ENCODE results near the gene PTPRG. TPM values are rescaled to one million over a fixed set of nuclear protein-coding genes. Genes with fewer than 3 reads are reported as not detected.
A peak's percentile ranks its signal among the peaks of the same experiment; 100 is the strongest.

The PTPRG gene
- total and polyA plus RNA-seq, 2 experiments from 2014 or later: 24.4 to 131 TPM

- peaks cover 58% of the 10 kb centered on the region for H3K4me1 Mint-ChIP-seq
- peak overlapping the region; percentile 29; the same call in 1 of the 2 replicates for H3K27ac Mint-ChIP-seq
- no peak for ATAC-seq
- H3K9me3 Mint-ChIP-seq: no peaks in the 10 kb centered on the region
- H3K4me2 ChIP-seq: no peak overlapping the region
- H4K20me1 ChIP-seq (replicated peaks; ENCODE audit: insufficient read depth): peaks cover 69% of the 10 kb centered on the region
- H3K36me3 ChIP-seq (ENCODE audit: insufficient read depth): 0 out of 2 replicates have a peak, but pooled peaks cover 4% of the 10 kb centered on the region
- TF ChIP-seq EZH2 (IDR thresholded peaks at IDR 0.05; ENCODE audit: low read depth, unreplicated experiment) (no peak), EZH2phosphoT487 (IDR thresholded peaks at IDR 0.05; ENCODE audit: unreplicated experiment) (no peak)
- H3K36me3 Mint-ChIP-seq (ENCODE audit: low read depth): peaks cover 28% of the 10 kb centered on the region
- peaks cover 47% of the 10 kb centered on the region for H3K4me1 ChIP-seq (ENCODE audit: insufficient read depth)
- no peak for DNase-seq (ENCODE audit: low spot score)
- H3K27ac ChIP-seq (ENCODE audit: low read depth): 0 out of 2 replicates have a peak overlapping the region, but pooled peaks have one; percentile 30
- H3K4me3 ChIP-seq: no peak overlapping the region
- peaks cover 7% of the 10 kb centered on the region for H3K27me3 Mint-ChIP-seq (ENCODE audit: insufficient read depth, low read depth, poor library complexity)
- 0 out of 2 replicates have a peak, but pooled peaks cover 3% of the 10 kb centered on the region for H3F3A ChIP-seq (replicated peaks; ENCODE audit: low read depth)
- H3K9me2 ChIP-seq (ENCODE audit: insufficient read depth): no peaks in the 10 kb centered on the region
- H3K4me3 Mint-ChIP-seq: no peak overlapping the region
- H3K79me2 ChIP-seq (replicated peaks; ENCODE audit: insufficient read depth): peaks cover 100% of the 10 kb centered on the region
- no peak overlapping the region for H2AFZ ChIP-seq
- H3K27me3 ChIP-seq (ENCODE audit: insufficient read depth): no peaks in the 10 kb centered on the region
Measured at GRCh38 chr3:61591300-61591699, 29.9 kb downstream of the PTPRG start.

GRCh38 chr3:61593446-61594029 is 32.2 kb downstream of the PTPRG start:
- peak overlapping the region; percentile 13; the same call in 1 of the 2 replicates for H3K4me2 ChIP-seq
- peak overlapping the region; percentile 9; the same call in 1 of the 2 replicates for H3K27ac ChIP-seq (ENCODE audit: low read depth)
- H3K36me3 Mint-ChIP-seq (ENCODE audit: low read depth): peaks cover 18% of the 10 kb centered on the region
- DNase-seq (ENCODE audit: low spot score) (no peak), ATAC-seq (no peak)
- H3K4me3 Mint-ChIP-seq: no peak overlapping the region
- peaks cover 100% of the 10 kb centered on the region for H3K79me2 ChIP-seq (replicated peaks; ENCODE audit: insufficient read depth)
- H3K27me3 Mint-ChIP-seq (ENCODE audit: insufficient read depth, low read depth, poor library complexity): peaks cover 8% of the 10 kb centered on the region
- no peaks in the 10 kb centered on the region for H3K9me2 ChIP-seq (ENCODE audit: insufficient read depth)
- H3K9me3 Mint-ChIP-seq: no peaks in the 10 kb centered on the region
- no peaks in the 10 kb centered on the region for H3K27me3 ChIP-seq (ENCODE audit: insufficient read depth)
- no peak overlapping the region for H3K4me3 ChIP-seq
- peaks cover 63% of the 10 kb centered on the region for H3K4me1 ChIP-seq (ENCODE audit: insufficient read depth)
- peaks cover 66% of the 10 kb centered on the region for H3K4me1 Mint-ChIP-seq
- no peak overlapping the region for H2AFZ ChIP-seq
- H3K36me3 ChIP-seq (ENCODE audit: insufficient read depth): 0 out of 2 replicates have a peak, but pooled peaks cover 2% of the 10 kb centered on the region
- peak overlapping the region; percentile 31; the same call in 1 of the 2 replicates for H3K27ac Mint-ChIP-seq
- peaks cover 64% of the 10 kb centered on the region for H4K20me1 ChIP-seq (replicated peaks; ENCODE audit: insufficient read depth)
- H3F3A ChIP-seq (replicated peaks; ENCODE audit: low read depth): 0 out of 2 replicates have a peak, but pooled peaks cover 3% of the 10 kb centered on the region
- no peak for TF ChIP-seq ZNF114 (CRISPR knock-in tag; IDR thresholded peaks at IDR 0.05)
- TF ChIP-seq EZH2phosphoT487 (IDR thresholded peaks at IDR 0.05; ENCODE audit: unreplicated experiment): no peak
- TF ChIP-seq ZNF331 (CRISPR knock-in tag; IDR thresholded peaks at IDR 0.05; ENCODE audit: low read depth): no peak
- no peak for TF ChIP-seq ETS1 (IDR thresholded peaks at IDR 0.05)
- TF ChIP-seq REST (IDR thresholded peaks at IDR 0.05; ENCODE audit: unreplicated experiment): no peak
- TF ChIP-seq JUNB (IDR thresholded peaks at IDR 0.05; ENCODE audit: unreplicated experiment): no peak
- TF ChIP-seq CREB1 (CRISPR knock-in tag; IDR thresholded peaks at IDR 0.05; ENCODE audit: low read depth): no peak
- no peak for TF ChIP-seq EZH2 (IDR thresholded peaks at IDR 0.05; ENCODE audit: low read depth, unreplicated experiment)
- TF ChIP-seq CTCF (conservative IDR thresholded peaks at IDR 0.05; ENCODE audit: low read depth in 2 of 2): no peak
- TF ChIP-seq POLR2AphosphoS5 (IDR thresholded peaks at IDR 0.05; ENCODE audit: low read depth): no peak
- no peak for TF ChIP-seq STAT1 (IDR thresholded peaks at IDR 0.05; ENCODE audit: unreplicated experiment)

Data from GM23338 (cell line).